Stimulated activated CD4-positive, alpha-beta T cell treated with anti-CD3 and anti-CD28 coated beads, Interleukin-1b, Interleukin-23, amount 100 ng/mL, for 4 hours (primary cell): ENCODE data around the gene TRMT10B.
A peak's percentile ranks its signal among the peaks of the same experiment; 100 is the strongest.

Experiments
- DNase-seq, 2 donors: peaks; one replicate each; pipeline ENCODE4 v3.0.0-alpha.2; 2020; ENCODE audit warnings: low read depth in 2 of 2

The TRMT10B gene

GRCh38 chr9:37753489-37754190, at the start of gene TRMT10B:
Gene TRMT10B (plus strand): TSS chr9:37753805. CDS start chr9:37761932, 8,127 bp downstream.
- peak; percentile 67 to 73 for DNase-seq

GRCh38 chr9:37705787-37706186, 47.8 kb upstream of the TRMT10B start:
- DNase-seq: no peak

GRCh38 chr9:37706290-37706689, 47.3 kb upstream of the TRMT10B start:
- no peak for DNase-seq

- DNase-seq: no peak
Observed at GRCh38 chr9:37707748-37708147, 45.9 kb upstream of the TRMT10B start.

- no peak for DNase-seq
Observed at GRCh38 chr9:37710046-37710445, 43.6 kb upstream of the TRMT10B start.

GRCh38 chr9:37715260-37715659, 38.3 kb upstream of the TRMT10B start:
- DNase-seq: no peak

- DNase-seq: no peak
Observed at GRCh38 chr9:37715991-37716505, 37.6 kb upstream of the TRMT10B start.

- DNase-seq: no peak
Observed at GRCh38 chr9:37719526-37719925, 34.1 kb upstream of the TRMT10B start.

GRCh38 chr9:37727013-37727412, 26.6 kb upstream of the TRMT10B start:
- DNase-seq: no peak

- DNase-seq: no peak
Observed at GRCh38 chr9:37729499-37729898, 24.1 kb upstream of the TRMT10B start.

GRCh38 chr9:37730256-37730655, 23.3 kb upstream of the TRMT10B start:
- no peak for DNase-seq

- no peak for DNase-seq
Observed at GRCh38 chr9:37730839-37731238, 22.8 kb upstream of the TRMT10B start.

GRCh38 chr9:37732086-37732741, 21.4 kb upstream of the TRMT10B start:
- DNase-seq: no peak

- DNase-seq: no peak
Observed at GRCh38 chr9:37732952-37733351, 20.7 kb upstream of the TRMT10B start.

GRCh38 chr9:37739222-37739621, 14.4 kb upstream of the TRMT10B start:
- no peak for DNase-seq

- no peak for DNase-seq
Observed at GRCh38 chr9:37740128-37740527, 13.5 kb upstream of the TRMT10B start.

- no peak for DNase-seq
Observed at GRCh38 chr9:37740631-37741328, 12.8 kb upstream of the TRMT10B start.

- no peak for DNase-seq
Observed at GRCh38 chr9:37745970-37746369, 7.6 kb upstream of the TRMT10B start.

- DNase-seq: no peak
Observed at GRCh38 chr9:37746448-37747270, 6.9 kb upstream of the TRMT10B start.

- DNase-seq: peak; percentile 24 to 30
Observed at GRCh38 chr9:37747271-37747753, 6.3 kb upstream of the TRMT10B start.

- no peak for DNase-seq
Observed at GRCh38 chr9:37749129-37749528, 4.5 kb upstream of the TRMT10B start.

- no peak for DNase-seq
Observed at GRCh38 chr9:37751186-37751585, 2.4 kb upstream of the TRMT10B start.
